ENCODE measurements around the gene TPK1.

TPK1 gene

GRCh38 chr7:144408121-144408520, 427.7 kb downstream of the TPK1 start:
- no peaks in the 10 kb centered on the region for H4K20me1 ChIP-seq (ENCODE audit: control insufficient read depth, insufficient read depth, low read depth, low read length)
- H3K9me2 ChIP-seq (replicated peaks; ENCODE audit: control insufficient read depth, low read length), result no peaks in the 10 kb centered on the region
- no peaks in the 10 kb centered on the region for H3F3A ChIP-seq (ENCODE audit: control insufficient read depth, insufficient read depth)
- H3K4me3 ChIP-seq (ENCODE audit: low read length), result no peak overlapping the region
- no peak overlapping the region for H3K4me2 ChIP-seq (ENCODE audit: low read length)
- no peaks in the 10 kb centered on the region for H3K79me2 ChIP-seq (ENCODE audit: control insufficient read depth, low read length)
- H3K36me3 ChIP-seq (ENCODE audit: control insufficient read depth, low read length), result no peaks in the 10 kb centered on the region
- H3K27me3 ChIP-seq (ENCODE audit: control insufficient read depth, low read length), result no peaks in the 10 kb centered on the region
- TF ChIP-seq EZH2phosphoT487 (IDR thresholded peaks at IDR 0.05; ENCODE audit: borderline replicate concordance, low read length) (no peak), CTCF (IDR thresholded peaks at IDR 0.05; ENCODE audit: low read depth, low read length, poor library complexity, severe bottlenecking) (no peak)
- no peak overlapping the region for H3K27ac ChIP-seq (ENCODE audit: low read depth, low read length)
- no peaks in the 10 kb centered on the region for H3K4me1 ChIP-seq (ENCODE audit: control insufficient read depth, low read length)
- no peaks in the 10 kb centered on the region for H3K9me3 ChIP-seq (ENCODE audit: control insufficient read depth, insufficient read depth, low read length)

- H3K4me1 ChIP-seq (ENCODE audit: control insufficient read depth, low read length), result no peaks in the 10 kb centered on the region
- no peaks in the 10 kb centered on the region for H3F3A ChIP-seq (ENCODE audit: control insufficient read depth, insufficient read depth)
- H3K27me3 ChIP-seq (ENCODE audit: control insufficient read depth, low read length), result no peaks in the 10 kb centered on the region
- TF ChIP-seq EZH2phosphoT487 (IDR thresholded peaks at IDR 0.05; ENCODE audit: borderline replicate concordance, low read length) (no peak), CTCF (IDR thresholded peaks at IDR 0.05; ENCODE audit: low read depth, low read length, poor library complexity, severe bottlenecking) (no peak)
- no peaks in the 10 kb centered on the region for H3K9me3 ChIP-seq (ENCODE audit: control insufficient read depth, insufficient read depth, low read length)
- H3K4me3 ChIP-seq (ENCODE audit: low read length), result no peak overlapping the region
- no peaks in the 10 kb centered on the region for H3K9me2 ChIP-seq (replicated peaks; ENCODE audit: control insufficient read depth, low read length)
- no peaks in the 10 kb centered on the region for H3K36me3 ChIP-seq (ENCODE audit: control insufficient read depth, low read length)
- H4K20me1 ChIP-seq (ENCODE audit: control insufficient read depth, insufficient read depth, low read depth, low read length), result no peaks in the 10 kb centered on the region
- no peaks in the 10 kb centered on the region for H3K79me2 ChIP-seq (ENCODE audit: control insufficient read depth, low read length)
- H3K4me2 ChIP-seq (ENCODE audit: low read length), result no peak overlapping the region
- no peak overlapping the region for H3K27ac ChIP-seq (ENCODE audit: low read depth, low read length)
Measured at GRCh38 chr7:144407266-144407931, 428.5 kb downstream of the TPK1 start.

- H3K79me2 ChIP-seq (ENCODE audit: control insufficient read depth, low read length), result no peaks in the 10 kb centered on the region
- H3K4me3 ChIP-seq (ENCODE audit: low read length), result no peak overlapping the region
- no peaks in the 10 kb centered on the region for H4K20me1 ChIP-seq (ENCODE audit: control insufficient read depth, insufficient read depth, low read depth, low read length)
- H3K4me2 ChIP-seq (ENCODE audit: low read length), result no peak overlapping the region
- no peaks in the 10 kb centered on the region for H3F3A ChIP-seq (ENCODE audit: control insufficient read depth, insufficient read depth)
- no peaks in the 10 kb centered on the region for H3K9me2 ChIP-seq (replicated peaks; ENCODE audit: control insufficient read depth, low read length)
- H3K36me3 ChIP-seq (ENCODE audit: control insufficient read depth, low read length), result no peaks in the 10 kb centered on the region
- TF ChIP-seq CTCF (IDR thresholded peaks at IDR 0.05; ENCODE audit: low read depth, low read length, poor library complexity, severe bottlenecking) (no peak), EZH2phosphoT487 (IDR thresholded peaks at IDR 0.05; ENCODE audit: borderline replicate concordance, low read length) (no peak)
- H3K4me1 ChIP-seq (ENCODE audit: control insufficient read depth, low read length), result no peaks in the 10 kb centered on the region
- H3K27ac ChIP-seq (ENCODE audit: low read depth, low read length), result no peak overlapping the region
- no peaks in the 10 kb centered on the region for H3K27me3 ChIP-seq (ENCODE audit: control insufficient read depth, low read length)
- H3K9me3 ChIP-seq (ENCODE audit: control insufficient read depth, insufficient read depth, low read length), result no peaks in the 10 kb centered on the region
Measured at GRCh38 chr7:144404946-144405345, 430.9 kb downstream of the TPK1 start.

Measured in DOHH2 (cell line).